ENCODE data around the gene TAF1C.

DNA sequence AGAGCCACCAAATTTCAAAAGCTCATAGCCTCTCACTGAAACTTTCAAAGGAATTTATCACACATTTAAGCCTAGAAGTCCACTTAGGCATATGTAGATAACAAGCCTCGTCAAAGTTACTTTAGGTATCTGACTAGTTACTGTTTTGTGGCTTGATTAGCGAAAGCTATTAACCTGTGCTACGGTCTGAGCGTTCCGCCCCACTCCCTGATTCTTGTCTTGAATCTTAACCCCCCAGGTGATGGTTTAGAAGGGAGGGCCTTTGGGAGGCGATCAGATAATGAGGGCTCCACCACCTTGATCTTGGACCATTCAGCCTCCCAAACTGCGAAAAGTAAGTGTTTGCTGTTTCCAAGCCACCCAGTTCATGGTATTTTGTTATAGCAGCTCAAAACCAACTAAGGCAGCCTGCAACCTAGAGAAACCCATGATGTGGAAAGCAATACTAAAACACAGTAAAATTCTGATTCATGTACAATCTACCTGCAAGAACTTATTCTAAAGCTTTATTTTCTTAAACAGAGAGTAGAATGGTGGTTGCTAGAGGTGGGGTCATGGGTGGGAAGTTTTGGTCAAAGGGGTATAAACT, 49.0 kb downstream of the TAF1C start:
- TF ChIP-seq, protein P1, sequence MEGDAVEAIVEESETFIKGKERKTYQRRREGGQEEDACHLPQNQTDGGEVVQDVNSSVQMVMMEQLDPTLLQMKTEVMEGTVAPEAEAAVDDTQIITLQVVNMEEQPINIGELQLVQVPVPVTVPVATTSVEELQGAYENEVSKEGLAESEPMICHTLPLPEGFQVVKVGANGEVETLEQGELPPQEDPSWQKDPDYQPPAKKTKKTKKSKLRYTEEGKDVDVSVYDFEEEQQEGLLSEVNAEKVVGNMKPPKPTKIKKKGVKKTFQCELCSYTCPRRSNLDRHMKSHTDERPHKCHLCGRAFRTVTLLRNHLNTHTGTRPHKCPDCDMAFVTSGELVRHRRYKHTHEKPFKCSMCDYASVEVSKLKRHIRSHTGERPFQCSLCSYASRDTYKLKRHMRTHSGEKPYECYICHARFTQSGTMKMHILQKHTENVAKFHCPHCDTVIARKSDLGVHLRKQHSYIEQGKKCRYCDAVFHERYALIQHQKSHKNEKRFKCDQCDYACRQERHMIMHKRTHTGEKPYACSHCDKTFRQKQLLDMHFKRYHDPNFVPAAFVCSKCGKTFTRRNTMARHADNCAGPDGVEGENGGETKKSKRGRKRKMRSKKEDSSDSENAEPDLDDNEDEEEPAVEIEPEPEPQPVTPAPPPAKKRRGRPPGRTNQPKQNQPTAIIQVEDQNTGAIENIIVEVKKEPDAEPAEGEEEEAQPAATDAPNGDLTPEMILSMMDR (IDR thresholded peaks at IDR 0.05; ENCODE audit: borderline replicate concordance, extremely low read depth, low read length, poor library complexity, severe bottlenecking) = no peak
- TF ChIP-seq EZH2 (IDR thresholded peaks at IDR 0.05; ENCODE audit: borderline replicate concordance, low read depth, low read length, severe bottlenecking) = no peak

Data from DND-41 (cell line).